ENCODE results near the gene RSU1.
"Not testable (repeated sequence)": the region's sequence is repeated elsewhere in the genome, so short reads cannot be mapped to it uniquely, and the experiment has no call there.

Gene RSU1

GRCh38 chr10:16777473-16778370 lies 39.5 kb downstream of the RSU1 start:
- no peak for DNase-seq

DNA sequence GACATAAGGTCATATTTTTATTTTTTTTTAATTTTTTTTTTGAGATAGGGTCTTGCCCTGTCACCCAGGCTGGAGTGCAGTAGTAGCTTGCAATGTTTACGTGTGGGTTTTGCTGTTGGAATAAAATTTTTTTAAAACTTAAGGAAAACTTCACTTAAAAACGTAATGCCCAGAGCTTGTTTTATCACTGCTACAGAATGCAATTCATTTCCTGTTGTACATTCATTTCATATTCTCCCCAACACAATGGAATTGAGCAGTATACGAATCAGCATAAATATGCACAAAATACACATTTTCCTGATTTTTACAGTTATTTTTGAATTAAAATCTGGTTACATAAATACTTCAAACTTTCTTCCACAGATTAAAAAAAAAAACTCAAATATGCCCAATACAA lies 40.3 kb downstream of the RSU1 start:
- DNase-seq = no peak

- no peak for DNase-seq
Observed at GRCh38 chr10:16773334-16773733, 43.9 kb downstream of the RSU1 start.

GRCh38 chr10:16770670-16771069 lies 46.6 kb downstream of the RSU1 start:
- DNase-seq = no peak

- no peak for DNase-seq
Observed at GRCh38 chr10:16770141-16770540, 47.1 kb downstream of the RSU1 start.

- DNase-seq = no peak
Observed at GRCh38 chr10:16769331-16769730, 47.9 kb downstream of the RSU1 start.

DNA sequence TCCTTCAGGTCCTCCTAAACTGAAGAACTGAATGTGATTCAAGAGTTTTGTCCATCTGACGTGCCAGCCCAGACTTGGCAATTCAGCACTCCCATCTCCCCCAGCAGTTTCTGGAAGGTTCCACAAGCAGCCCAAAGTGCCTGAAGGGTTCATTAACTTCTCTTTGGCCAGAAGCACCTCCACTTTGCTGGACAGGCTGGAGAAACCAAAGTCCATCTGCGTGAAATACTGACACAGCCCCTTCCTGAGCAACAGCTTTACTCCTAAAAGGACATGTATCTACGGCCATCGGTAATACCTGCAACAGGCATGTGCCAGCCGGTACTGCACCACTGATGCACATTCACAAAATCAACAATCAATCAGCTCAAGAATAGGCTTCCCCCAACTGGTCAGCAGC lies 48.5 kb downstream of the RSU1 start:
- DNase-seq = no peak

DNA sequence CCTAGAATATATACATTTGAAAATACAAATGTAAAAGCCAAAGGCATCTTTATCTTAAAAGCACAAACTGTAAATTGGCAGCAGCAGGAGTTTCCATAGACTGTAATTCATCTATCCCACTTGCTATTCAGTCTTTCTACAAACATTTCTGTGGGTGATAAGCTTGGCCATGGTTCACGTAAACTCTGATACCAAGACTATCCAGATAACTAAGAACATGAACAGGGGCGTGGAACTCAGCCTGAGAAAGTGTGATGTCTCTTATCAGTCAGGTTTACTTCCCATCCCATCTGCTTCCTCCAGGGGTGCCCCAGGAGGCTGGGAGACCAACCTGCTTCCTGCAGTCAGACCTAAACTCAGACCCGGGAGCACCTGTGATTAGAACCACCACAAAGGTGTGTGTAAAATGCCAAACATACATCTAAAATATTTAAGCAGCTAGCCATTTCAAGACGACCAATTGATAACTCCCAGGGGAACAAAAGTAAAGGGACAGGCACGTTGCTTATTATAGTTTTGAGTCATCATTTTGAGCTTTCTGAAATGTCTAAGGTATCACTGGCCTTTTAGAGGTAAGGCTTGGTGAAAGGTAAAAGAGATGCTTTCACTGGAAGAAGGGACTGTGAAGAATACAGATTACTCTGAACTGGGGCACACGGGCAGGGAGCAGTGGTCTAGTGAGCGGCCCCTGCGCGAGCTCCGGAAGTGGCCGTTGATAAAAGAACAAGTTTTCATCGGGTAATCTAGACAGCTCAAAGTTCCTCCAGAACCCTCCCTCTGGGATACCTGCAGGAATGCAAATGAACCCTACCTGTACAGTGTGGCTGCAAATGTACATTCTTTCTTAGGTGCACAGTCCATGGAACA lies 51.5 kb downstream of the RSU1 start:
- no peak for DNase-seq

DNA sequence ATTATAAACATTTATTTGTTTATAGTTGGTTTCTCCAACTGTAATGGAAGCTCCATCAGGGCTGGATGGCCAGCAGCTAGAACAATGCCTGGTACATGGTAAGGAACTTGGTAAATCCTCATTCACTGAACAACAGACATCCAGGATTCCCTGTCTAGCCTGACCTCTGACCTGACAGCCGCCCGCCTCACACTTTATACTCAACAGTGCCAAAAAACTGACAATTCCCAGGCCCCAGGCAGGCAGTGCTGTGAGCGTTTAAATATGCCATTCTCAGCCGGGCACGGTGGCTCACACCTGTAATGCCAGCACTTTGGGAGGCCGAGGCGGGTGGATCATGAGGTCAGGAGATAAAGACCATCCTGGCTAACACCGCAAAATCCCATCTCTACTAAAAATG lies 55.9 kb downstream of the RSU1 start:
- DNase-seq = no peak

DNA sequence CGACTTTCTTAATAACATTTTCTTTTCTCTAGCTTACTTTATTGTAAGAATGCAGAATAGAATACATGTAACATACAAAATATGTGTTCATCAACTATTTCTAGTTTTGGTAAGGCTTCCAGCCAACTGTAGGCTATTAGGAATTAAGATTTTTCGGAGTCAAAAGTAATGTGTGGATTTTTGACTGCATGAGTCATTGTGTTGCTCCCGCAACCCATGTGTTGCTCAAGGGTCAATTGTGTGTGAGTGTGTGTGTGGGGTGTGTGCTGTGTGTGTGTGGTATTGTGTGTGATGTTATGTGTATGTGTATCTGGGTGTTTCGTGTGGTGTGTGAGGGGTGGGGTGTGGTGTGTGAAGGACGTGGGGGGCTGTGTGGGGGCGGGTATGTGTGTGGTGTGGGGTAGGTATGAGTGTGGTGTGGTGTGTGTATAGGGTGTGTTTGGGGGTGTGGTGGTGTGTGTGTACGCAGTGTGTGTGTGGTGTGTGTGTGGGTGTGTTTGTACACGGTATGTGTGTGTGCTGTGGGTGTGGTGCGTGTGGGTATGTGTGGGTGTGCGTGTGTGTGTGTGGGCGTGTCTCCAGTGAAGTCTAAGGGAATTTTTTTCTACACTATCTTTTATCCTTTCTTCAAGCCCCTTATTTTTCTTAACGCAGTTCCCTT lies 60.5 kb downstream of the RSU1 start:
- DNase-seq = no peak

- DNase-seq = no peak
Observed at GRCh38 chr10:16754765-16755164, 62.5 kb downstream of the RSU1 start.

- DNase-seq = not testable (repeated sequence)
Observed at GRCh38 chr10:16752849-16753248, 64.4 kb downstream of the RSU1 start.

GRCh38 chr10:16752099-16752498 lies 65.1 kb downstream of the RSU1 start:
- DNase-seq = no peak

- DNase-seq = no peak
Observed at GRCh38 chr10:16751244-16751643, 66.0 kb downstream of the RSU1 start.

DNA sequence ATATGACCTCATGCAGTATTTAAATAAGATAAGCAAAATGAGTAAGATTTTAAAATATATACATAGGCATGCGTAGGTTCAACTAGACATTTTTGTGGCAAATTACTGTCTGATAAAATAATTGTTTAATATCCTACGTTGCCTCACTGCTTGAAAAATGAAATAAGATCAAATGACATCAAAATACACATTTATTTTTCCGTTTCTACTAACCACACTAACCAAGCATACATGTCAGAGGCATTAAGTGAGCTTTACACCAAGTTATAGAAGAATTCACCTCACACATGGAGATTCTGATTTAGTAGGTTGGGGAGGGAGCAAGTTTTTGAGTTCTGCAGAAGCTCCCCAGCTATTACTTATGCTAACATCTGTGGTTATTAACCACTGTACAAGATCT lies 66.8 kb downstream of the RSU1 start:
- no peak for DNase-seq

DNA sequence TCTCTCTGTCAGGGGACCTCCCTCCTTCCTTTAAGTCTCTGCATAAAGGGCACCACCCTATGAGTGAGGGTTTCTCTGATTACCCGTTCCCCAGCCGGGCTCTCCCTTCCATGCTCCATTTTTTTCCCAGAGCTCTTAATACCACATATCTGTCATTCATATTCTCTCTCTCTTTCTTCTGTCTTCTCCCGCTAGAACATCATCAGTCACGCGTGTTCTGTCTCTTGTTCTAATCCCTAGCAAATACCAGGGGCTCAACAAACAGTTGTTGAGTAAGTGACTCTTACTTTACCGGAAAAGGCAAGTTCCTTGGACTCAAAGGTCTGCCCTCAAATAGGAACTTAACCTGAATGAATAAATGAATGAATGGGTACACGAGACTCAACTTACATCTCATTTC lies 68.5 kb downstream of the RSU1 start:
- DNase-seq = no peak

DNA sequence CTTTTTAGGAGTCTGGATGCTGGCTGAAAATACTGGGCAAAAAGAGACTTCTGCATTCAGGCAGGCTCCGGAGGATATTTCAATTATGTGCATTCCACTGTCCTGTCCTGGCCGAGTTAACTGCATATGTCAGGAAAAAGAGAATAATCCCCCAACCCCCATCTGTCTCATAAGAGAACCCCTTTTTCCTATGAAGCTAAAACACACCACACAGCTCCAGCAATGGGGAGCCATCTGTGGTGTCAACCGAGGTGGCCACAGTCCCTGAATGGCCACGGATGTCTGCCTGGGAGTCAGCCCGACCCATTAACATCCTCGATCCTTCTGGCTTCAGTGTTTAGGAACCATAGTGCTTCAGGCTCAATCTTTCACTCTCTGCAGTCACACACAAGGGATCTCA lies 70.4 kb downstream of the RSU1 start:
- no peak for DNase-seq

GRCh38 chr10:16745061-16745460 lies 72.2 kb downstream of the RSU1 start:
- no peak for DNase-seq

DNA sequence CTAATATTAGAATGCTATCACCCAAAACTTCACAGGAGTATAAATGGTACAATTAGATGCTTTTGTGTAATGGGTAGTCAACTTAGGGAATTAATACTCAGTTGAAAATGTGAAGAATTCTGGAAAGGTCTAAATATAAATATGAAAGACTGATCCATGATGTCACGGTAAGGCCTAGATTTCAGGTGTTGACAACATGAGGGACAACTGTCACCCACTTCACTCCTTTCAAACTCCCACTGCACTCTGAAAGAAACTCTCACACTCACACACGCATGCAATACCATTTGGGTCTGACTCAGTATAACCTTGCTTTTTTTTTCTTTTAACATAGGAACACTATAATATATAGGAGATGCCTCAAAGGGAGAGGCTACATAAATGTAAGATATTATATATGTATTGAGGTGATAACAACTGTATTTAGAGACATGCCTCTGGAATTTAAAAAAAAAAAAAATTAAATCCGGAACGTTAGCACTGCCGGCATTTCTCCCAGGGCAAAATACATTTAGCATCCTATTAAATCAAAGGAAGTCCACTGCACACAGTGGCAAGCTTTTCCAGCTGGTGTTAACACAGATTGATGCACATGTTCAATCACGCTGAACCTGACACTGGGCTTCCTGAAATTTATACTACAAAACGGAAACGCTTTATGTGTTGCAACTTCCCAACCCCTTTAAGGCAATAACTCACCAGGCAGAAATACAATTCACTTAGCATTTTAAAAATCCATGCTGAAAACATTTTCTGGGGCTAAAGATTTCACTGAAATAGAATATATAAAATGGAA lies 74.9 kb downstream of the RSU1 start:
- no peak for DNase-seq

GRCh38 chr10:16741540-16741939 lies 75.7 kb downstream of the RSU1 start:
- DNase-seq = no peak

GRCh38 chr10:16737420-16737819 lies 79.8 kb downstream of the RSU1 start:
- DNase-seq = no peak

GRCh38 chr10:16735671-16736070 lies 81.6 kb downstream of the RSU1 start:
- no peak for DNase-seq

GRCh38 chr10:16732376-16732775 lies 84.8 kb downstream of the RSU1 start:
- DNase-seq = no peak

All from CD4-positive, alpha-beta T cell treated with Interleukin-15 for 1 hour (primary cell).